Body of pancreas (tissue), 4 donors: ENCODE results near the gene DUS2.

Source experiments
- CTCF ChIP-seq, 7 experiments: fragments of 450-650 bp in 4 of 7; fragments of 200-600 bp in 3 of 7; sonication (generic) in 3 of 7; IDR thresholded peaks; one replicate each; pipeline ENCODE4 v1.5.1; 2016 to 2019; ENCODE audit warnings: antibody characterized with exemption in 7 of 7
- POLR2A ChIP-seq, 3 donors: fragments of 450-650 bp; IDR thresholded peaks; one replicate each; pipeline ENCODE4 v1.6.1; 2016; ENCODE audit warnings: antibody characterized with exemption in 3 of 3, mild to moderate bottlenecking in 2 of 3

GRCh38 chr16:68089067-68089466 lies 66.0 kb downstream of the DUS2 start:
- TF ChIP-seq CTCF (IDR thresholded peaks at IDR 0.05) = no peak
- no peak for TF ChIP-seq POLR2A (IDR thresholded peaks at IDR 0.05)
